ENCODE data around the gene STC2. TPM values are rescaled to one million over a fixed set of nuclear protein-coding genes. Genes with fewer than 3 reads are reported as not detected.

Gene STC2
- total and polyA plus RNA-seq, 10 of the 15 experiments (the other 5 are each of a cell fraction or from before 2014, with no cell fraction given) = 0.05 to 4.8 (median 2.0) TPM

- 43% methylated on average over 10 of the region's 10 CpGs for WGBS (ENCODE audit: insufficient coverage, insufficient replicate concordance, low lambda C conversion rate, missing lambda C conversion rate)
- SMC1A ChIA-PET (ENCODE audit: uncharacterized antibody, unreplicated experiment) = no interaction called here
- DNase-seq (ENCODE audit: low read depth, low spot score) (no peak), ATAC-seq (no peak), FAIRE-seq (no peak)
- H2AFZ ChIP-seq (ENCODE audit: control insufficient read depth, low read depth, low read length) = no peak overlapping the region
- POLR2A ChIA-PET = no interaction called here
- H3K4me2 ChIP-seq (ENCODE audit: control insufficient read depth, insufficient read depth) = no peak overlapping the region
- H3K9ac ChIP-seq (ENCODE audit: control insufficient read depth, insufficient read depth, low read length) = no peak overlapping the region
- no peaks in the 10 kb centered on the region; a peak in 1 of 4 replicates for H3K27me3 ChIP-seq (replicated peaks in 1 of 2; ENCODE audit: control insufficient read depth in 2 of 2, insufficient read depth in 2 of 2, low read length in 1 of 2)
- no TSS peak for BruUV-seq (replicated peaks)
- H3K36me3 ChIP-seq (ENCODE audit: control insufficient read depth in 2 of 2, insufficient read depth in 2 of 2, low read length in 1 of 2) = no peaks in the 10 kb centered on the region
- H3K9me3 ChIP-seq (replicated peaks; ENCODE audit: control insufficient read depth, insufficient read depth, low read length) = no peaks in the 10 kb centered on the region
- no peak overlapping the region for H3K4me3 ChIP-seq
- H3K4me1 ChIP-seq (ENCODE audit: control insufficient read depth, insufficient read depth, low read length) = no peaks in the 10 kb centered on the region
- in situ Hi-C loops (cut with MboI) = no loop called here
- no peaks in the 10 kb centered on the region for H4K20me1 ChIP-seq (ENCODE audit: control insufficient read depth, insufficient read depth)
- CTCF ChIA-PET = no interaction called here
- RAD21 ChIA-PET (ENCODE audit: unreplicated experiment) = no interaction called here
- H3K27ac ChIP-seq (ENCODE audit: control insufficient read depth, insufficient read depth) = no peak overlapping the region
- no peaks in the 10 kb centered on the region for H3K79me2 ChIP-seq (ENCODE audit: control insufficient read depth, insufficient read depth, low read length)
- intact Hi-C loops (cut with micrococcal nuclease; ENCODE audit: unreplicated experiment) = no loop called here
- TF ChIP-seq KDM1A (IDR thresholded peaks at IDR 0.05; ENCODE audit: borderline replicate concordance) (no peak), MEF2A (IDR thresholded peaks at IDR 0.05; ENCODE audit: insufficient read depth, low read depth, low read length) (no peak), TCF7 (IDR thresholded peaks at IDR 0.05; ENCODE audit: borderline replicate concordance) (no peak), MTA2 (IDR thresholded peaks at IDR 0.05; ENCODE audit: low read depth) (no peak), ZZZ3 (IDR thresholded peaks at IDR 0.05; ENCODE audit: control insufficient read depth, insufficient read length, low read depth) (no peak), SREBF2 (IDR thresholded peaks at IDR 0.05; ENCODE audit: low read length) (no peak), ZNF217 (IDR thresholded peaks at IDR 0.05) (no peak)
Observed at GRCh38 chr5:173265433-173265832, 62.8 kb downstream of the STC2 start.

Small RNAs within 50 kb of the gene (microRNA-seq; reads per million reads assigned to microRNA genes)
- not detected for gene MIR8056

Small RNAs within 50 kb of the gene (small RNA-seq; reads per million reads assigned to genes)
- not detected for gene MIR8056
- not detected for gene RNA5SP200
- gene RNU6-500P = not detected

Other genes with a start within 250 kb of the STC2 start
- gene BNIP1, start 183.9 kb downstream of the STC2 start, total RNA-seq (2014; rRNA removed) = 26.9 and 28.6 TPM in 2 replicates
- 24.4 and 25.6 TPM in 2 replicates for gene BNIP1, start 183.9 kb downstream of the STC2 start, total RNA-seq (2014; rRNA removed; fragmentation: Illumina TruSeq; extraction: Trizol)
- gene BNIP1, start 183.9 kb downstream of the STC2 start, total RNA-seq (2021) = 18.9 and 20.5 TPM in 2 replicates
- 29.2 and 32.6 TPM in 2 replicates for gene BNIP1, start 183.9 kb downstream of the STC2 start, polyA plus RNA-seq (2011; rRNA removed)
- gene BNIP1, start 183.9 kb downstream of the STC2 start, polyA plus RNA-seq (2014; fragmentation: Illumina TruSeq; extraction: Trizol) = 30.8 and 34.5 TPM in 2 replicates
- 10 to 100 TPM; 56.3 to 62.5 TPM for gene BNIP1, start 183.9 kb downstream of the STC2 start, polyA plus RNA-seq (2014; fragmentation: Nextera tagmentation; extraction: Ambion mirVana)
- gene BNIP1, start 183.9 kb downstream of the STC2 start, polyA plus RNA-seq (2014; rRNA removed) = 23.1 and 26.3 TPM in 2 replicates
- 10 to 100 TPM; 23.9 to 25.0 TPM for gene BNIP1, start 183.9 kb downstream of the STC2 start, polyA plus RNA-seq (2016; fragmentation: Nextera tagmentation; extraction: Ambion mirVana)
- not detected in 2 replicates for gene NKX2-5, start 93.2 kb downstream of the STC2 start, total RNA-seq (2014; rRNA removed)
- not detected in 2 replicates for gene NKX2-5, start 93.2 kb downstream of the STC2 start, total RNA-seq (2014; rRNA removed; fragmentation: Illumina TruSeq; extraction: Trizol)
- not detected in 2 replicates for gene NKX2-5, start 93.2 kb downstream of the STC2 start, total RNA-seq (2021)
- gene NKX2-5, start 93.2 kb downstream of the STC2 start, polyA plus RNA-seq (2011; rRNA removed) = not detected in 2 replicates
- not detected in 2 replicates for gene NKX2-5, start 93.2 kb downstream of the STC2 start, polyA plus RNA-seq (2014; fragmentation: Illumina TruSeq; extraction: Trizol)
- gene NKX2-5, start 93.2 kb downstream of the STC2 start, polyA plus RNA-seq (2014; fragmentation: Nextera tagmentation; extraction: Ambion mirVana) = not detected
- not detected in 2 replicates for gene NKX2-5, start 93.2 kb downstream of the STC2 start, polyA plus RNA-seq (2014; rRNA removed)
- gene NKX2-5, start 93.2 kb downstream of the STC2 start, polyA plus RNA-seq (2016; fragmentation: Nextera tagmentation; extraction: Ambion mirVana) = under 1 TPM in 1 of 2 experiments, not detected in 1; 0.23 TPM

Data from GM12878 (cell line).